Tibial nerve (tissue), 4 donors: Measurements from ENCODE around the gene RNF43.

ENCODE experiments used
- EP300 ChIP-seq, 2 donors: sonication (generic); formaldehyde crosslinking; IDR thresholded peaks; one replicate each; pipeline ENCODE4 v1.6.1; 2017; ENCODE audit warnings: antibody characterized with exemption in 2 of 2, mild to moderate bottlenecking in 1 of 2
- POLR2A ChIP-seq, 2 donors: fragments of 450-650 bp; IDR thresholded peaks; one replicate each; pipeline ENCODE4 v1.6.1; 2017; ENCODE audit warnings: antibody characterized with exemption in 2 of 2, mild to moderate bottlenecking in 2 of 2, moderate library complexity in 2 of 2
- TF ChIP-seq, protein P1 (sequence below), 5 experiments: fragments of 200-600 bp in 3 of 5; fragments of 450-650 bp in 2 of 5; sonication (generic) in 3 of 5; IDR thresholded peaks; one replicate each; pipeline ENCODE4 v1.5.1; 2016 to 2019; ENCODE audit warnings: antibody characterized with exemption in 5 of 5, mild to moderate bottlenecking in 3 of 5, moderate library complexity in 2 of 5

DNA sequence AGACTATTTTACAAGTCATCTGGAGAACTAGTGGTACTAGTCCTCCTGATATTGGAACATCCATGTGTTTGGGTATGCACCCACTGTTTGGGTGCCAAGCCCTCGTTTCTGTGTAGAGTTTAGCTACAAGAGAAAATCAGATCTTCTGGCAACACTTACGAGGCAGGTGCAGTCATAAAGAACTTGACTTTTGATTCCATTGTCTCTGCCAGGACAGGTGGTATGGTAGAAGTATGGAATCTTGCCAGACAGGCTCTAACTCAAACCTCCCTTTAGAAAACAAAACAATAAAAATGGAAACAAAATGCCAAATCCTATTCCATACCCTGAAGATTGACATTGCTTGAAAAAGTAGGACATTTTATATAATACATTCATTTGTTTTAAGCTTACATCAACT, 16.0 kb downstream of the RNF43 start:
- TF ChIP-seq, protein P1, sequence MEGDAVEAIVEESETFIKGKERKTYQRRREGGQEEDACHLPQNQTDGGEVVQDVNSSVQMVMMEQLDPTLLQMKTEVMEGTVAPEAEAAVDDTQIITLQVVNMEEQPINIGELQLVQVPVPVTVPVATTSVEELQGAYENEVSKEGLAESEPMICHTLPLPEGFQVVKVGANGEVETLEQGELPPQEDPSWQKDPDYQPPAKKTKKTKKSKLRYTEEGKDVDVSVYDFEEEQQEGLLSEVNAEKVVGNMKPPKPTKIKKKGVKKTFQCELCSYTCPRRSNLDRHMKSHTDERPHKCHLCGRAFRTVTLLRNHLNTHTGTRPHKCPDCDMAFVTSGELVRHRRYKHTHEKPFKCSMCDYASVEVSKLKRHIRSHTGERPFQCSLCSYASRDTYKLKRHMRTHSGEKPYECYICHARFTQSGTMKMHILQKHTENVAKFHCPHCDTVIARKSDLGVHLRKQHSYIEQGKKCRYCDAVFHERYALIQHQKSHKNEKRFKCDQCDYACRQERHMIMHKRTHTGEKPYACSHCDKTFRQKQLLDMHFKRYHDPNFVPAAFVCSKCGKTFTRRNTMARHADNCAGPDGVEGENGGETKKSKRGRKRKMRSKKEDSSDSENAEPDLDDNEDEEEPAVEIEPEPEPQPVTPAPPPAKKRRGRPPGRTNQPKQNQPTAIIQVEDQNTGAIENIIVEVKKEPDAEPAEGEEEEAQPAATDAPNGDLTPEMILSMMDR (IDR thresholded peaks at IDR 0.05), result no peak
- TF ChIP-seq POLR2A (IDR thresholded peaks at IDR 0.05) (no peak), EP300 (IDR thresholded peaks at IDR 0.05) (no peak)
